NCI-H526 (cell line): ENCODE measurements around the gene TPSAB1.
"Not testable (repeated sequence)": the region's sequence is repeated elsewhere in the genome, so short reads cannot be mapped to it uniquely, and the experiment has no call there.

Source experiments
- DNase-seq, 2 experiments: peaks; one replicate each; lab custom pipeline; 2025; lab: John Stamatoyannopoulos, UW

The TPSAB1 gene

DNA sequence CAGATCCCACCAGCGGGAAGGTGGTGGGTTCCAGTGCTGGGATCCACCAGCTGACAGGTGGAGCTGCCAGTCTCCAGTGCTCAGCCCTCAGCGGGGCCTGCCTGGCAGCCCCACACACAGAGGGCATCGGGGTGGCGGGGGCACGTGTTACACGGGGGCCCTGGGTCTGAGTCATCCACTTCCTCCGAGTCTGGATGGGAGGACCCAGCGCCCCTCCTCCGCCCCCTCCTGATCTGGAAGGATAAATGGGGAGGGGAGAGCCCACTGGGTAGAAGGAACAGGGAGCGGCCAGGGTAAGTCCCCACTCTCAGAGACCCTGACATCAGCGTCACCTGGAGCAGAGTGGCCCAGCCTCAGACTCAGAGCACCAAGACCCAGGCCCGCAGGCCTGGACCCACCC, at the start of gene TPSAB1:
Gene TPSAB1 (plus strand): TSS at position 270 of the 400 bp plus-strand sequence. CDS start 234 bp downstream, outside the sequence.
- not testable (repeated sequence) for DNase-seq

GRCh38 chr16:1190789-1191188, 49.7 kb upstream of the TPSAB1 start:
- not testable (repeated sequence) for DNase-seq

DNA sequence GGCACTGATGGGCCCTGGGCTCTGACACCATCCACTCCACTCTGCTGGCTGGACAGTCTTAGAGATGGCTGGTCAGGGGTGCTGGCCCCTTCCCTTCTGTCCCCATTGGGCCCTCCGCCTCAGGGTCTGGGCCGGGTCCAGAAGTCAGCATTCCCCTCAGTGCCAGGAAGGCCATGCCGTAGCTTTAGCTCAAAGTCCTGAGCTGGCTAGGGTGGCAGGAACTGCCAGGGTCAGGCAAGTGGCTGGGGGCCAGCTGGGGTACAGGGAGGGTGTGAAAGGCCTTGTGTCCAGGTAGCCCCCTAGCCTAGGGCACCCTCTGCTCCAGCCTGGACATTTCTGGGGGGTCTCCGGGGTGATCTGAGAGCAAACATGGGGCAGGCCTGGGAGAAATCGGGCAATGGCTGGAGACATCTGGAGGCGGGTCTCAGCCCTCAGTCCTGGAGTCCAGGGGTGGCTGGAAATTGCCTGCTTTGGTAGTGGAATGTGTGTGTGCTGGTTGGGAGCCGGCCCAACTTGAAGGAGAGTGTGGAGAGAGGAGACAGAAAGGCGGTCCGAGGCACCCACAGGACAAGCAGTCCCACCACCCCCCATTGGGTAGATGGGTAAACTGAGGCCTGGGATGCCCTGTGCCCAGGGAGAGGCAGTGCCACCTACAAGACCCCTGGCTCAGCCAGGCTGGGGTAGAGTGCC, 48.0 kb upstream of the TPSAB1 start:
- no peak for DNase-seq

- DNase-seq, result no peak
Observed at GRCh38 chr16:1193143-1193824, 47.2 kb upstream of the TPSAB1 start.

- no peak for DNase-seq
Observed at GRCh38 chr16:1193825-1194581, 46.5 kb upstream of the TPSAB1 start.

DNA sequence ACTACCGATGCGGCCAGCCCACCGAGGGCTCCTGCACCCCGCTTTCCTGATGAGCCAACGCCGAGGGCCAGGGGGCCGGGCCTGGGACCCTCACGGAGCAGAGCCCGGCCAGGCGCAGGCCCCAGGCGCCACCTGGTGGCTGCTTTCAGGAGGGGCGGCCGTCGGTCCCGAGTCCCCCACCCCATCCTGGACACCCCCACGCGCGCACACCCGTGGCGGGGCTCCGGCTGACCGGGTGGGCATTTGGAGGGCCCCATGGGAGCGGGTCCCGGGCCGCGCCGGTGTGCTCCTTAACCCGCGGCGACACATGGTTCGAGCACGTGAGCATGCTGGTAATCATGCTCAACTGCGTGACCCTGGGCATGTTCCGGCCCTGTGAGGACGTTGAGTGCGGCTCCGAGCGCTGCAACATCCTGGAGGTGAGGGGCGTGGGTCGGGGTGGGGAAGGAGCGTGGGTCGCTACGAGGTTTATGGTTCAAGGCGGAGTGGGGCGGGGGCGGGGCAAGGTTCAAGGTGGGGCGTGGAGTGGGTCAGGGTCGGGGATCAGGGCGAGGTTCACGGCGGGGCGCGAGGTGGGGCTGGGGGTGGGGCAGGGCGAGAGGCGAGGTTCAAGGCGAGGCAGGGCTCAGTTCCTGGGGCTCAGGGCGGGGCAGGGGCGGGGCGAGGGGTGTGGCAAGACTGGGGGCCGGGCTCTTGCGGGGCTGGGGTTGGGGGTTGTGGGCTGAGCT, 45.7 kb upstream of the TPSAB1 start:
- DNase-seq, result no peak

- no peak for DNase-seq
Observed at GRCh38 chr16:1195393-1195666, 45.2 kb upstream of the TPSAB1 start.

GRCh38 chr16:1196494-1196893, 44.0 kb upstream of the TPSAB1 start:
- no peak for DNase-seq

- no peak for DNase-seq
Observed at GRCh38 chr16:1197237-1197866, 43.2 kb upstream of the TPSAB1 start.

- no peak for DNase-seq
Observed at GRCh38 chr16:1198194-1198593, 42.3 kb upstream of the TPSAB1 start.

- not testable (repeated sequence) for DNase-seq
Observed at GRCh38 chr16:1198671-1199346, 41.7 kb upstream of the TPSAB1 start.

DNA sequence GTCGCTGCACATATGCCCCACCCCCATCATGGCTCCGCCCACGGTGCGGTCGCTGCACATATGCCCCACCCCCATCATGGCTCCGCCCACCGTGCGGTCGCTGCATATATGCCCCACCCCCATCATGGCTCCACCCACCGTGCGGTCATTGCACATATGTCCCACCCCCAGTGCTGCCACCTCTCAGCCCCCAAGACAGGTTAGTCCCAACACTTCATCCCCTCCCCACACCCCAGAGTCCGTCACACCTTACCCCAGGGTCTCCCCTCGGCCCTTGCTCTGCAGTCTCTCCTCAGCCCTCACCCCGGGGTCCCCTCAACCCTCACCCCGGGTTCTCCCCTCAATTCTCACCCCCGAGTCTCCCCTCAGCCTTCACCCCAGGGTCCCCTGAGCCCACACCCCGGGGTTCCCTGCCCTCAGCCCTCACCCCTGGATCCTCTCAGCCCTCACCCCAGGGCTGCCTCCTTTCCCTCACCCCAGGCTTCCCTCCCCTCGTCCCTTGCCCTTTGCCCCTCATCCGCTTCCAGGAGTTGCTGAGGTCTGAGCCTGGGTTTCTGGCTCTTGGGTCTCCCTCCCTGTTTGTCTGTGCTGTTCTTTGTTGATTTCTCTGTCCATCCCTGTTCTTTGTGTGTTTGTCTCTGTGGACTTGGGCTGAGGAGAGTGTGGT, 41.0 kb upstream of the TPSAB1 start:
- DNase-seq, result no peak

GRCh38 chr16:1200014-1200627, 40.4 kb upstream of the TPSAB1 start:
- no peak for DNase-seq

DNA sequence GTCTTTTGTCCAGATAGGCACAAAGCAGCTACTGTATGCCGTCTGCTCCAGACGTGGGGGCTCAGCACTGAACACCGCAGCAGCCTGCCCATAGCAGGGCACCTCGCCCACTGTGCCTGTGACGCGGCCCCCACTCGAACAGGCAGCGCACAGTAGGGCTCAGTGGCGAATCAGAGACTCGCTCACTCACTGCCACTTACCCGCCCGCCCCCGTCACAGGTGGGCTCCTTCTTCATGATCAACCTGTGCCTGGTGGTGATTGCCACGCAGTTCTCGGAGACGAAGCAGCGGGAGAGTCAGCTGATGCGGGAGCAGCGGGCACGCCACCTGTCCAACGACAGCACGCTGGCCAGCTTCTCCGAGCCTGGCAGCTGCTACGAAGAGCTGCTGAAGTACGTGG, 39.1 kb upstream of the TPSAB1 start:
- no peak for DNase-seq

DNA sequence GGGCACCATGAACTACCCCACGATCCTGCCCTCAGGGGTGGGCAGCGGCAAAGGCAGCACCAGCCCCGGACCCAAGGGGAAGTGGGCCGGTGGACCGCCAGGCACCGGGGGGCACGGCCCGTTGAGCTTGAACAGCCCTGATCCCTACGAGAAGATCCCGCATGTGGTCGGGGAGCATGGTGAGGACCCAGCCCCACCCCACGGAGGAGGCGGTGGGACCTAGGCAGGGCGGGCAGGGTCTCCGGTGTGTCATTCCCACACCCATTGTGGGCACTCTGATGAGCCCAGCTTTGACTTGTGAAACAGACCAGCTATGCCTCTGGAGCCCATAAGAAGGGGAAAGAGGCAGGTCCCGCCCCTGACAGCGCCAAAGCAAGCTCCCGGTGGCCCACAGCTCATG, 38.2 kb upstream of the TPSAB1 start:
- no peak for DNase-seq

DNA sequence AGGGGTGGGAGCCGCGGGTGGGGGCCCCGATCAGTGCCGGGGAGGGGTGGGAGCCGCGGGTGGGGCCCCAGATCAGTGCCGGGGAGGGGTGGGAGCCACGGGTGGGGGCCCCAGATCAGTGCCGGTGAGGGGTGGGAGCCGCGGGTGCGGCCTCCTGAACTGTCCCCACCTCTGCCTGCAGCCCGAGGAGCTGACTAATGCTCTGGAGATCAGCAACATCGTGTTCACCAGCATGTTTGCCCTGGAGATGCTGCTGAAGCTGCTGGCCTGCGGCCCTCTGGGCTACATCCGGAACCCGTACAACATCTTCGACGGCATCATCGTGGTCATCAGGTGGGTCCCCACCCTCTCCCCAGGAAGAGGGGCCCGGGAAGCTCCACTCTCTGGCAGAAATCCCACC, 35.6 kb upstream of the TPSAB1 start:
- no peak for DNase-seq

DNA sequence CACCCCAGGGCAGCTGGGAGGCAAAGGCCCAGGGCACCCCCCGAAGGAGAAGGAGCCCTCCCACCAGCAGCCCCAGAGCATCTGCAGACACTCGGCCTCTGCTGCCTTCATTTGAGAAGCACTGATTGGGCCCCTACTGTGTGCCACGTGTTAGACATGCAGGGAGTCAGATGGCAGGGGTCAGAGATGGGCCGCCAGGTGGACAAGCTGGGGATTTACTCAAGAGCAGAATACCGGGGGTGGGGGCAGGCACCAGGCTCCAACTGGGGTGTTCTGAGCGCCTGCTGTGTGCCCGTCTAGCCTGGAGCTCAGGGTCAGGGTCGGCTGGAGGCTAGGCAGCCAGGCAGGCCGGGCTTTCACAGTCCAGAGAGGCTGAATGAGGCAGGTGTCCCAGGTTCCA, 34.2 kb upstream of the TPSAB1 start:
- DNase-seq, result no peak

DNA sequence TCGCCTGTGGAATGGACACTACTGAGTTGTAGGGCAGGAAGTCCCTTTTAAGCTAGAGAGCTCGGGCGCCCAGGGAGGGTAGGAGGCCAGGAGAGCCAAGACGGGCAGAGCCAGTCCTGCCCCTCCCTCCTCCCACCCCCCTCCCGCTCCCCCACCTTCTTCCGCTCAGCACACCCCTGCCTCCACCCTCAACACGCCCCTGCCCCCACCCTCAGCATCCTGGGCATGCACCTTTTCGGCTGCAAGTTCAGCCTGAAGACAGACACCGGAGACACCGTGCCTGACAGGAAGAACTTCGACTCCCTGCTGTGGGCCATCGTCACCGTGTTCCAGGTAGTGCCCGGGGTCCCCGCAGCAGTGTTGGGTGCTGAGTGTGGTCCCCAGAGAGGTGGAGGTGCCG, 33.7 kb upstream of the TPSAB1 start:
- no peak for DNase-seq

DNA sequence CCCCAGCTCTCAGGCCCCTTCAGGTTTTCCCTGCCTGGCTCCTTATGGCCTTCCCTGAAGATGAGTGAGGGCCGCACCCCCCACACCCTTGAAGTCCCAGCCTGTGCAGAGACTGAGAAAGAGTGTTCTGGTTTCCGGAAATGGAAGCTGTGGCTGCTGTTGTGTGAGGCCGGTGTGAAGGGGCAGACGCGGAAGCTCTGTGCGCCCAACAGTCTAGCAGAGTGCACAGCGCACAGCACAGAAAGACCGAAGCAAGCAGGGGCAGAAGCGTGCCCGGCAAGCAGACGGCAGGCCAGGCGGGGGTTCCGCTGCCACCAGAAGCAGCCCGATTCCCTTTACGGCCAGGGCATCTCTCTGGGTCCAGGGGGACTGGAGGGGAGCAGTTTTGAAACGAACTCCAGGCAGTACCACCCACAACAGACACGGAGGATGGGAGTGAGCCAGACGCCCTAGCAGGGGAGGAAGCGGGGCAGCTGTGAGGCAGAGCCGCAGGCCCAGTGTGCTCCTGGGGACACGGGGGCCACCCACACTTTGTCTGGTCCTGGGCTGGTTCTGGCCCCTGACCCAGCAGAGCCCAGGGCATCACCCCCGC, 32.2 kb upstream of the TPSAB1 start:
- DNase-seq, result no peak

DNA sequence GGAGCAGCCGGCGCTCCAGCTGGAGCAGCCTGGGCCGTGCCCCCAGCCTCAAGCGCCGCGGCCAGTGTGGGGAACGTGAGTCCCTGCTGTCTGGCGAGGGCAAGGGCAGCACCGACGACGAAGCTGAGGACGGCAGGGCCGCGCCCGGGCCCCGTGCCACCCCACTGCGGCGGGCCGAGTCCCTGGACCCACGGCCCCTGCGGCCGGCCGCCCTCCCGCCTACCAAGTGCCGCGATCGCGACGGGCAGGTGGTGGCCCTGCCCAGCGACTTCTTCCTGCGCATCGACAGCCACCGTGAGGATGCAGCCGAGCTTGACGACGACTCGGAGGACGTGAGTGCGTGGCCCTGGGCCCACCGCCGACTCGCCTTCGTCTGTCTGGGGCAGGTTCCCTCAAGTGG, 31.4 kb upstream of the TPSAB1 start:
- no peak for DNase-seq
